GM18517 (cell line): Measurements from ENCODE around the gene PLCD1.

Experiments used
- ATAC-seq: cut with Tn5 transposase; IDR thresholded peaks from one replicate; pipeline ENCODE4 v1.9.1; 2021; ENCODE audit warnings: mild to moderate bottlenecking, moderate library complexity; ENCODE audit not compliant: unreplicated experiment

The PLCD1 gene

GRCh38 chr3:38017445-38018295 lies 11.8 kb downstream of the PLCD1 start:
- no peak for ATAC-seq

DNA sequence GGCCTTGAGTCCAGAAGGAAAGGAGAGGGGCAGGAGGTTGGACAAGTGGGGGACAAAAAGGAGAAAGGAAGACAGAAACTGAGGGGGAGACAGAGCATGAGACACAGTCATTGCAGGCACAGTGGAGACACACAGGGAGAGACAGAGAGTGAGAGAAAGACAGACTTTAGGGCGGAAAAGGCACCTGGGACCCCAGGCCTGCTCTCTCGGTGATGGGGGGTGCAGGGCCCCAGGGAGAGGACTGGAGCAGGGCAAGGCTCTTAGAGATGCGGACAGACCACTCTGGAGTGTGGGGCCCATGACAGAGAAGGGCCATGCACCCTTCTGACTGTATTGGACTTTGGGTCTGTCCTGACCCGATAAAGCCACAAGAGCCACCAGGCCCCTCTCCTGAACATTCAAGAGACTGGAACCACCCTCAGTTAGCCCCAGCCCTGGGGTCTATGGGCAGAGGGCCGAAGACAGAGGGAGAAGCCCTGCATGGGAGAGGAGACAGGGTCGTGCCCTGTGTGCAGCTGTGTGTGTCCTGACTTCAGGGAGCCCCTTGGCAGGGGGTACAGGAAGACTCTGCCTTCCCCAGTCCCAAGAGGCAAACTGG lies 12.5 kb downstream of the PLCD1 start:
- no peak for ATAC-seq

DNA sequence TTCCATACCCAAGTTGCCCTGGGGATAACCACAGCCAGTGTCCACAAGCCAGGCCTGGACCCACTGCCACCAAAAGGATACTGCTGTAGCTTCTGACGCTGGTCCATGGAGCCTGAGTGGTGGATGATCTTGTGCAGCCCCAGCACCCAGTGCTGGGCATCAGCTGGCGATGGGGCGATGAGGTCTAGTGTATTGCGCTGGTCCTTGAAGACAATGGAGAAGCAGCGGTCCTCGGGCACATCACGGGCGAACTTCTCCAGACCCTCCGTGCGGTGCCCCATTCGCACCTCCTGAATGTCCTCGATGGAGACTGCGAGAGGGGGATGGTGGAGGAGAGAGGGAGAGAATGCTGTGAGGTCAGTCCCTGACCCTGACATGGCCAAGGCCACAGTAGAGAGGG lies 13.0 kb downstream of the PLCD1 start:
- no peak for ATAC-seq

GRCh38 chr3:38015984-38016383 lies 13.5 kb downstream of the PLCD1 start:
- no peak for ATAC-seq

GRCh38 chr3:38015485-38015884 lies 14.0 kb downstream of the PLCD1 start:
- no peak for ATAC-seq

DNA sequence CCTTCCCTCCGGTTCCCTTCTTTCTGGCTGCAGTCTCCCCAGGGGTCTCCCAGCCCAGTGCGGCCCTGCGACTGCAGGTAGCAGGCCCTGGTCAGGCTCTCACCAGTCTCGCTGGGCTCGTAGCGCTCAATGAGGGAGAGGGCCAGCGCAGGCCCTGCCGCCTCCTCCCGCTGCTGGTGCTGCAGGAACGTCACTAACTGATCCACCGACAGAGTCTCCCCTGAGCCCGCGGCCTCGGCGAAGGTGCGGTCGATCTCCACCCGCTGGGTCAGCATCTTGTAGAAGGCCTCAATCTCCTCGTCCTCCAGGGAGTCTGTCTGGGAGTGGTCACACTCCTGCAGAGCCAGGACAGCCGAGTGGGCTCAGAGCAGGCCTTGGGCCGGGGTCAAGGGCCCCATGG lies 18.3 kb downstream of the PLCD1 start:
- ATAC-seq: no peak

DNA sequence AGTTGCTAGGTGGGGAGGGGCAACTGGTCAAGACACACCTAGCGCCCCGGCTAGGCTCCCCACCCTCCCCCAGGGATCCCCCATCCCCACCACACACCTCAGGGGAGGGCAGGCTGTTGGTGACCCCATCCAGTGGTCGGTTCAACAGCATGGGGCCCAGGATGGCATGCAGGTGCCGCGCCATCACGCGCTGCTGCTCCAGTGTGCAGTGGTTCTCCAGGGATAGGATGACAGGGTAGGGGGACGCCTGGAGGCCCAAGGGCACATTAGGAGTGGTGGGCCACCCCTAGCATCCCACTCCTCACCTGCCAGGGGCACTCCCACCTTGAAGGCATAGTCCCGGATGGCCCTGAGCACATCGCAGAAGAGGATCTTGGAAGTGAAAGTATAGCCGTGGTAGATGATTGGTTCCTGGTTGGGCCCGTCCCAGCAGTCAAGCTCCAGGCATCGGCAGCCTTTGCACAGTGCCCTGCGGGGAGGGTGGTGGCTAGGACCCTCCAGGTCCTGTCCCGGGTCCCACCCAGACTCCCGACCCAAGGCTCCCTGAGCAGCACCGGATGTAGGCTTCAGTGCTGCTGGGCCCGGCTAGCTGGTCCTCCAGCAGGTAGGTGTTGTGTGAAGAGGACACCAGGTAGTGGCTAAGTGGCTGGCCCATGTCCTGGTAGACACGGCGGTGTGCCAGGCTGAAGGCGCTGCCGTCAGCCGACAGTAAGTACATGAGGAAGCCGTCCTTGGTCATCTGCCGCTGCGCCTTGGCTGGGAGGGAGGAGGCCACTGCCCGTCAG lies 19.4 kb downstream of the PLCD1 start:
- ATAC-seq: no peak

DNA sequence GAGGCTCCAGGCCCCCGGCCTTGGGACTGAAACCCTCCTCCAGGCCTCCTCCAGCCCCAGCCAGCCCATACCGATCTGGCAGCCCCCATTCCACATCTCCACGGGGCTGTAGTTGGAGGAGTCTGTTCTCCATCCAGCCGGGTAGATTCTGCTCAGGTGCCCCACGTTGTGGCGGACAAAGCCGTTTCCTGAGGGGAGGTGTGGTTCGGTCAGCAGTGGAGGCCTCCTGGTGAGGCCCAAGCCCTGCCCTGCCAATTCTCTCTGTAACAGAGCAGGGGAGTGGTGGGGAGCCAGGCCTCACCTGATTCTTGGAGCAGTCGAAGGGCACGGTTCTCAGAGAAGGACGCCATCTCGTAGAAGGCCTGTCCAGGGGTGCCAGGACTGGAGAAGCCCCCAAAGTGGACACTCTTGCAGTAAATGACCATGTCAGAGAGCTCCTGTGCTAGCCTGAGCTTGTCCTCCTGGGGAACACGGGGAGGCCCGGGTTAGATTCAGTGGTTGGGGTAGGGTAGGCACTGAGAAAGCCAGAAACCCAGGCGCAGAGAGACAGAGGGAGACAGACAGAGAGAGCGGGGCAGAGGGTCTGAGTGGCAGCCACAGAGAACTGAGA lies 20.4 kb downstream of the PLCD1 start:
- ATAC-seq: no peak

DNA sequence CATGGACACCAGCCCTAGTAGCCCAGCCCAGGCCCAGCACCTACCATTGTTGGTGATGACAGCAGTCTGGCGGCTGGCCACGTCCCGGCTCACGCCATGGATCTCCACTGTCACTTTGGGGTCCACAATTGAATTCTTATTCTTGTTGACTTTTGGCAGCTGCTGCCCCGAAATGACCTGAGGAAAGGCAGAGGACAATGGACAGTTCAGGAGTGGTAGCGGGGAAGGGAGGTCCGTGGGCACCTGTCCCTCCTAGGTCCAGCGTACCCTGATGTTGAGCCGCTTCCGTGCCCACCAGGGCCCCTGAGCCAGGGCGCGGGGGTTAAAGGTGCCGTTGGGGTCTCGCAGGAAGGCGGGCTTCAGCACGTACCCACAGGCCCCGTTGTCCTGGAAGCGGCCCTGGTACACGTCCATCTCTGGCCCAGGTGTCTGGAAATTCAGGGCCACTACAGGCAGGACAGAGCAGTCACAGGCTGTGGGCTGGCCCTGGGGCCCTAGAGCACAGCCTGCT lies 21.2 kb downstream of the PLCD1 start:
- no peak for ATAC-seq

DNA sequence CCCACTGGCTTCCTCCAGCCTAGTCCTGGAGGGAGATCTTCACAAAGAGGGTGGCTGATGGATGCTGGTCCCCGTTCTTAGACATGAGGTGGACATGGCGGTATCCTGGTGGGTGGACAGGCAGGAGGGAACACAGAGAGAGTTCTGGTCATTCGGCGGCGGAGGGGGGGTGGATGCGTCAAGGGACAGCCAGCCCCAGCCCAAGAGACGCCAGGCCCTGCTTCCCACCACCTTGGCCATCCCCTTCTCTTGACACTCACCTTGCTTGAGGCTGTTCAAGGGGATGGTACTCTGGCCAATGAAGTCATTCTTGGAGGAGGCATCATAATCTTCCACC lies 21.7 kb downstream of the PLCD1 start:
- ATAC-seq: no peak

GRCh38 chr3:38006445-38006995 lies 22.9 kb downstream of the PLCD1 start:
- ATAC-seq: no peak

DNA sequence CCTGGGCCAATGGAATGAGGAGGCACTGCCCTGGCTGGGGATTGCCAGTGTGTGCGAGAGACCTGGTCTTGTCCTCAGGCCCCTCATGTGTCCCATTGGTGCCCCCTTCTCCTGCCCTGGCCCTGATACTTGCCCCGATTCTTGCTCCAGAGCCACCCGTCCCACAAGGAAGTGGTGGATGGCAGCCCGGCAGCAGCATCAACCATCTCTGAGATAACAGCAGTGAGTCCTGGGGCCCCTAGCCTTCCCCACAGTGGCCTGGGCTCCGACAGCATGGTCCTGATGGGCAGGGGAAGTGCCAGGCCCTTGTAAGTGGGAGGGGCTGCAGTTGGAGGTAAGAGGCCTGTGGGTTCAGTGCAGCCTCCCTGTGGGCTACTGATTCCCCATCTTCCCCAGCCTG lies 23.4 kb downstream of the PLCD1 start:
- no peak for ATAC-seq

GRCh38 chr3:38005076-38006020 lies 24.1 kb downstream of the PLCD1 start:
- ATAC-seq: no peak

DNA sequence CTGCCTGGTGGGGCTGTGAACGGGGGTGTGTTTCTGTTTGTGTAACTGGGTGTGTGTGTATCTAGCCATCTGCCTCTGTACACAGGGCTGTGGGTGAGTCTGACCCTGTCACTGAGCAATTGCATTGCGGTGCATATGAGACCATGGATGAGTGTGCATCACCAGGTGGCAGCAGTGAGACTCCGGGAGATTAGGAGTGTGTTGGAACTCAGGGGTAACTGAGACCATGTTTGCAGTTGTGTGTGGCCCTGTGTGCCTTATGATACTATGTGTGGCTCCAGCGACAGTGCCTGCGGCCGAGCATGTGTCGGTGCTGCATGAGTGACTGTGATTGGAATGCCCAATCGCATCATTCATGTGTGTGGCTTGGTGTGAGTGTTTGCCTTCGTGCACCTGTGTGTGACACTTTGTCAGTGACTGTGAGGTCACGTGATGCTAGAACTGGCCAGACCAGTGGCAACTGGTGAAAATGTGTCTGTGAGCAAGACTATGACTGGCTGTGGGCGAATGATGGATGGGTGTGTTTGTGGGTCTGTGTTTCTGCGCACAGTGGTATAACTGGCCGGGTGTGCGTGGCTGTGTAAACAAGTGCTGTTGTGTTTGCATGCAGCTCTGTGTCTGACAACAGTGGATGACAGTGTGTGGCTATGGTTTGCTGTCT lies 24.9 kb downstream of the PLCD1 start:
- ATAC-seq: no peak

DNA sequence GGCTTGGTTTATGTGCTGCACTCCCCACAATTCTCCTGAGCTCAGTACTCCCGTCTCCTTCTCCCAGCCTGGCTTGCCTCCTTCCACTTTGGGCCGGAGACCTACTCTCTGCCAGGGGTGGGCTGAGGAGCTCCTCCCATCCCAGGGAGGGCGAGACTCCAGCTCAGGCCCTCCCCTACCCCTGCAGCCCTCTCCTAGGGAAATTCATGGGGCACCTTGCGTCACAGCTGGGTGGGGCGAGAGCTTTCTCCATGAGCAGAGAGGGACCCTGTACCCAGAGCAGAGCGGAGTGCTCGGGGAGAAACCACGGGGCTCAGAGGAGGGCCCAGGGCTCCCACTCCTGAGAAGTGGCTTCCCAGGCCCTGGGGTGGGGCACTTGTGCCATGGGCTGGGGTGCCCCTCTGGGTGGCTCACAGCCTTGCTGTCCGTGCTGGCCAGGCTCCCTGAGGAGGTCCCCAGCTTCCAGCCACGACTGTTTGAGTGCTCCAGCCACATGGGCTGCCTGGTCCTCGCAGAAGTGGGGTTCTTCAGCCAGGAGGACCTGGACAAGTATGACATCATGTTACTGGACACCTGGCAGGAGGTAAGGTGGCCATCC lies 25.5 kb downstream of the PLCD1 start:
- no peak for ATAC-seq

- no peak for ATAC-seq
Measured at GRCh38 chr3:38003371-38003816, 26.0 kb downstream of the PLCD1 start.

DNA sequence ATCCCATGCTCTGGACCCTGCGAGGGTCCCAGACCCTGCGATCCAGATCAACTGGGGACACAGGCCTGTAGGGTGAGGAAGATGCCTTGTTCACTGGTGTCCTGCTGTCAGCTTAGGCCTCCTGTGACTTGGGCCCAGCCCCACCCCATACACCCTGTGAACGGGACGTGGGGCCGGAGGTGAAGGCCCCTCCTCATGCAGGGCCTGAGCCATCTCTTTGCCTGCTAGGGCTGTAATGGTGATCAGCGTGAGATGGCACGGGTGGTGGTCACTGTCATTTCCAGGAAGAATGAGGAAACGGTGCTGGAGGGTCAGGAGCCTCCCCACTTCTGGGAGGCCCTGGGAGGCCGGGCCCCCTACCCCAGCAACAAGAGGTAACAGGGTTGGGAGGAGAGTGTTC lies 26.5 kb downstream of the PLCD1 start:
- ATAC-seq: no peak

- ATAC-seq: no peak
Measured at GRCh38 chr3:38002291-38002876, 27.1 kb downstream of the PLCD1 start.
